Panc1 (cell line): Measurements from ENCODE around the gene DCHS1. TPM values are rescaled to one million over a fixed set of nuclear protein-coding genes. Genes with fewer than 3 reads are reported as not detected.

ENCODE experiments used
- ATAC-seq: fragments of 200-7000 bp; cut with Tn5 transposase; 2 replicates; pipeline ENCODE4 v1.9.1; 2020; ENCODE audit warnings: mild to moderate bottlenecking, moderate library complexity
- BruUV-seq: library from RNA; stranded (reverse); fragments of 400-500 nt; replicated peaks from 2 replicates; lab custom pipeline; 2021; lab: Mats Ljungman, UMichigan
- CTCF ChIA-PET: fragments of 300-600 bp; sonication (Branson Sonifier 250); formaldehyde crosslinking; loops from one replicate; lab custom pipeline; 2022; ENCODE audit warnings: antibody characterized with exemption; lab: Charles Lee
- POLR2A ChIA-PET: fragments of 300-600 bp; sonication (Branson Sonifier 250); formaldehyde crosslinking; loops from one replicate; lab custom pipeline; 2022; ENCODE audit warnings: antibody characterized with exemption; lab: Charles Lee
- DNase-seq: peaks from one replicate; pipeline ENCODE4 v3.0.0-alpha.2; 2010; ENCODE audit warnings: low read depth, low spot score
- H3K27ac ChIP-seq: 2 replicates; pipeline ENCODE4 v1.5.1; 2011; ENCODE audit warnings: mild to moderate bottlenecking, low read length, inconsistent platforms
- H3K27me3 ChIP-seq: fragments of 200-500 bp; sonication (Bioruptor generic); 2 replicates; pipeline ENCODE4 v1.6.0; 2014; ENCODE audit warnings: low read length, inconsistent platforms; ENCODE audit not compliant: control insufficient read depth, insufficient read depth
- H3K36me3 ChIP-seq: fragments of 200-500 bp; sonication (Bioruptor generic); 2 replicates; pipeline ENCODE4 v1.5.1; 2014; ENCODE audit warnings: inconsistent platforms, mild to moderate bottlenecking, low read length, moderate library complexity; ENCODE audit not compliant: control insufficient read depth, insufficient read depth
- H3K4me1 ChIP-seq: 2 replicates; pipeline ENCODE4 v1.5.1; 2011; ENCODE audit warnings: inconsistent platforms, mild to moderate bottlenecking, low read length, moderate library complexity; ENCODE audit not compliant: control insufficient read depth, insufficient read depth
- H3K4me3 ChIP-seq, 2 experiments: 2 replicates each; pipeline ENCODE4 v1.5.1; 2011 to 2012; ENCODE audit warnings: low read depth in 2 of 2, low read length in 2 of 2, mild to moderate bottlenecking in 2 of 2, inconsistent platforms in 1 of 2, moderate library complexity in 1 of 2
- H3K9me3 ChIP-seq: fragments of 200-500 bp; sonication (Bioruptor generic); 2 replicates; pipeline ENCODE4 v1.5.1; 2014; ENCODE audit warnings: low read depth, mild to moderate bottlenecking, inconsistent platforms, low read length, moderate library complexity; ENCODE audit not compliant: control insufficient read depth, insufficient read depth
- CTCF ChIP-seq: fragments of 450-650 bp; IDR thresholded peaks from 2 replicates; pipeline ENCODE4 v1.5.1; 2017; ENCODE audit warnings: mild to moderate bottlenecking
- POLR2AphosphoS5 ChIP-seq: IDR thresholded peaks from 2 replicates; pipeline ENCODE4 v1.6.1; 2012; ENCODE audit warnings: mild to moderate bottlenecking, low read depth, low read length, moderate library complexity
- REST ChIP-seq, 2 experiments: IDR thresholded peaks; 2 replicates each; pipeline ENCODE4 v1.6.1; 2011 to 2012; ENCODE audit warnings: low read depth in 2 of 2, control low read depth in 1 of 2, low read length in 1 of 2, mild to moderate bottlenecking in 1 of 2, moderate library complexity in 1 of 2; ENCODE audit not compliant: insufficient read depth in 1 of 2
- SIN3A ChIP-seq: IDR thresholded peaks from 2 replicates; pipeline ENCODE4 v1.6.1; 2012; ENCODE audit warnings: low read depth, mild to moderate bottlenecking, low read length, moderate library complexity, borderline replicate concordance; ENCODE audit not compliant: insufficient read depth
- TCF7L2 ChIP-seq: IDR thresholded peaks from 2 replicates; pipeline ENCODE4 v1.6.1; 2011; ENCODE audit warnings: mild to moderate bottlenecking, low read depth, low read length, inconsistent platforms
- in situ Hi-C: cut with HindIII; loops from 2 replicates; pipeline ENCODE4 v1.10.0; 2016; ENCODE audit warnings: low sequenced_read_pairs, low pct_unique_long_range_greater_than_20kb
- intact Hi-C: fragments of 100-400 bp; cut with micrococcal nuclease; formaldehyde crosslinking; loops from one replicate; pipeline ENCODE4 v1.10.0; 2022; ENCODE audit not compliant: unreplicated experiment
- total RNA-seq: library from RNA; stranded (reverse); gene quantifications from one replicate; pipeline ENCODE4 v1.2.1, GENCODE V29; 2021; ENCODE audit not compliant: unreplicated experiment

DCHS1 gene
- total RNA-seq, 1 experiment from 2014 or later, result 2.2 TPM

GRCh38 chr11:6646576-6646917, 9.1 kb downstream of the DCHS1 start:
- in situ Hi-C loops (no loop called here), intact Hi-C loops (no loop called here)
- Histone ChIP-seq H3K9me3 (no peaks in the 10 kb centered on the region), H3K4me3 (no peak overlapping the region), H3K36me3 (no peaks in the 10 kb centered on the region), H3K27ac (no peak overlapping the region), H3K4me1 (no peaks in the 10 kb centered on the region), H3K27me3 (peaks cover 37% of the 10 kb centered on the region)
- ChIA-PET CTCF (no interaction called here), POLR2A (no interaction called here)
- BruUV-seq, result no TSS peak
- no peak for DNase-seq
- no peak for ATAC-seq
- TF ChIP-seq TCF7L2, result no peak
- TF ChIP-seq CTCF, result no peak
- no peak for TF ChIP-seq REST (IDR thresholded peaks at IDR 0.05; ENCODE audit: insufficient read depth in 1 of 2, low read depth in 2 of 2, low read length in 1 of 2)
- TF ChIP-seq SIN3A, result no peak
- no peak for TF ChIP-seq POLR2AphosphoS5

GRCh38 chr11:6646071-6646470, 9.5 kb downstream of the DCHS1 start:
- H3K27ac ChIP-seq, result no peak overlapping the region
- ChIA-PET CTCF (no interaction called here), POLR2A (no interaction called here)
- H3K9me3 ChIP-seq, result no peaks in the 10 kb centered on the region
- H3K27me3 ChIP-seq, result peaks cover 32% of the 10 kb centered on the region
- intact Hi-C loops, result no loop called here
- H3K4me3 ChIP-seq, result no peak overlapping the region
- no peak for ATAC-seq
- in situ Hi-C loops, result no loop called here
- BruUV-seq, result no TSS peak
- H3K36me3 ChIP-seq, result no peaks in the 10 kb centered on the region
- no peaks in the 10 kb centered on the region for H3K4me1 ChIP-seq
- TF ChIP-seq TCF7L2 (no peak), SIN3A (no peak), POLR2AphosphoS5 (no peak), REST (IDR thresholded peaks at IDR 0.05; ENCODE audit: insufficient read depth in 1 of 2, low read depth in 2 of 2, low read length in 1 of 2) (no peak), CTCF (no peak)
- DNase-seq, result no peak
